ENCODE data around the gene MED8. TPM values are rescaled to one million over a fixed set of nuclear protein-coding genes. Genes with fewer than 3 reads are reported as not detected.

MED8 gene
- total and polyA plus RNA-seq, 3 experiments from 2014 or later: 36.7 to 41.3 (median 40.5) TPM

DNA sequence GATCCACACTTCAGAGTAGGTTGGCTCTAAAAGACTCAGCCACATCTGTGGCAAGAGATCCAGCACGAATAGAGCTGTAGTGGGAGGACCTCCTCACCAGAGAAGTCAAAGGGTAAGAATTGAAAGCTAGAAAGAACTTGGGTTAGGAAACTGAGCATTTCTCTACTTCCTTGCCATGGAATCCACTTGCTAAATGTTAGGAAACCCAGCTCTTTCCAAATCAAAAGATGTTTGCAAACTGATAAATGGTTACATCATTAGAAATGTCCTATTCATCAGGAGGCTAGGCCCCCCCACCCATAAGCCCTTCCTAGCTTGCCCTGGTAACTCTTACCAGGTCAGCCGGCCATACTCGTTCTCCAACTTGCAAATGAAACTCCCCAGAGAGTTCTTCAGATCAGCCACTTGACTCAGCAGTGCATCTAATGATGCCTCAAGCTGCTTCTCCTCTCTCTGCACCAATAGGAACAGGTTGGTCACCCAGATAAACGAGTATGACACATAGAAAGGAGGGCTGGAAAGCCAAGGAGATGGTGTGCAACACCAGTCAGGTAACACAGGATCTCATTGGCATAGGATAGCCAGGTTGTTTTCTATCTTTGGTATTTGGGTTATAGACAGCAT is 1.5 kb downstream of the MED8 start:
- peaks cover 45% of the 10 kb centered on the region for H3K36me3 ChIP-seq (ENCODE audit: insufficient read depth, low read length)
- POLR2A ChIA-PET: interaction anchor here (1.1 kb wide), 1 partner anchor 21 kb away, joined by 3 read pairs; no protein-coding TSS in a partner anchor

DNA sequence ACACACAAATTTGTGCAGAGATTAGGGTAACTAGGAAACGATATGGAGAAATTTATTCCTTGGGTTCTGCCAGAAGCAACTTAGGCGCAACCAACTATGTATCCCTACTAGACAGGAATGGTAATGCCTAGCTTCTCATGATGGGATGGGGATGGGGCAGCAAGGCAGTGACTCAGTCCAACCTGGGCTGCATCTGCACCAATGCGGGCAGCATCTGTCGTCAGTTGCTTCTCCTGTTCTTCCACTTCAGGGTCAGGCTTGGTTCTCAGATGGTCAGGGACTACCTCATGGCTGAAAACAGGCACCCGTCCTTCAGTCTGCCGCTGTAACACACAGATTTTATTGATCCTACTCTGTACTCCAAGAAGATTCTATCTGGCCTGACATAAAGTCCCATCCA is 2.9 kb downstream of the MED8 start:
- no peaks in the 10 kb centered on the region for H3K27me3 Mint-ChIP-seq
- Histone ChIP-seq H3K9me3 (ENCODE audit: low read length) (no peaks in the 10 kb centered on the region), H3K4me1 (ENCODE audit: insufficient read depth, low read length) (peaks cover 28% of the 10 kb centered on the region), H3K4me3 (ENCODE audit: low read length) (no peak overlapping the region), H3K27ac (ENCODE audit: low read depth, low read length) (no peak overlapping the region), H3K27me3 (ENCODE audit: insufficient read depth, low read length, poor library complexity, severe bottlenecking) (no peaks in the 10 kb centered on the region), H3K36me3 (ENCODE audit: insufficient read depth, low read length) (peaks cover 52% of the 10 kb centered on the region)
- ChIA-PET POLR2A (no interaction called here), CTCF (interaction anchor here (1.4 kb wide), 1 partner anchor 10 kb away, joined by 3 read pairs; no protein-coding TSS in a partner anchor)
- peak overlapping the region in 1 of 8 donors; percentile 76 for H3K27ac Mint-ChIP-seq
- H3K4me1 Mint-ChIP-seq: peaks cover 30 to 50% (median 46%) of the 10 kb centered on the region in 3 donors
- H3K9me3 Mint-ChIP-seq: no peaks in the 10 kb centered on the region
- peak overlapping the region in 1 of 7 donors; percentile 94 for H3K4me3 Mint-ChIP-seq
- peaks cover 0 to 74% (median 23%) of the 10 kb centered on the region in 3 donors for H3K36me3 Mint-ChIP-seq
- DNase-seq: no peak

More for the DNA sequence above, 1.5 kb downstream of the MED8 start:
- no peak overlapping the region for H3K4me3 ChIP-seq (ENCODE audit: low read length)
- H3K4me3 Mint-ChIP-seq: peak overlapping the region; percentile 94 to 100 (median 98)
- H3K27ac Mint-ChIP-seq: peak overlapping the region; percentile 11 to 100 (median 98)
- CTCF ChIA-PET: interaction anchor here (1.2 kb wide), 1 partner anchor 161 kb away, joined by 3 read pairs; no protein-coding TSS in a partner anchor
- H3K4me1 Mint-ChIP-seq: peaks cover 36 to 60% (median 50%) of the 10 kb centered on the region in 3 donors
- no peaks in the 10 kb centered on the region for H3K27me3 Mint-ChIP-seq
- no peak overlapping the region for H3K27ac ChIP-seq (ENCODE audit: low read depth, low read length)
- no peaks in the 10 kb centered on the region for H3K9me3 ChIP-seq (ENCODE audit: low read length)
- no peak for DNase-seq
- peaks cover 0 to 60% (median 20%) of the 10 kb centered on the region in 3 donors for H3K36me3 Mint-ChIP-seq
- H3K4me1 ChIP-seq (ENCODE audit: insufficient read depth, low read length): peaks cover 28% of the 10 kb centered on the region
- no peaks in the 10 kb centered on the region for H3K27me3 ChIP-seq (ENCODE audit: insufficient read depth, low read length, poor library complexity, severe bottlenecking)
- no peaks in the 10 kb centered on the region for H3K9me3 Mint-ChIP-seq

DNA sequence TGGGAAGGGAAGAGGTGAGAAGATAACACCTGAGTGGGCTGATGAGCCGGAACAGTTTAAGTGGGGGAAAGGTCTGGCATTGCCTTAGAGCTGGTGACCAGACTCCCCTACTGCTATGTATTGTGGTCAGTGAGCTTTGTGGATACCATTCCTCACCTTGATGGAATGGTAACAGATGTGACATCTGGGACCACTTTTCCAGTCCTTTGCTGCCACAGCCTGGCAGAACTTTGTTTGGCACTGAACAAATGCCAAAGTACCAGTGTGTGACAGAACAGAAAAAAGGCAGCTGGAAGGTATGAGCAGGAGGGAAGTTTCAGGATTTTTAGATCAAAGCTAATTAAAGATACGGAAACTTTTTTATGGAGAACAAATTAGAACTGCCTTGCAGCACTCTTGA is 6.2 kb downstream of the MED8 start:
- Mint-ChIP-seq H3K4me3 (peak overlapping the region in 1 of 7 donors; percentile 66), H3K4me1 (peaks cover 8 to 24% (median 20%) of the 10 kb centered on the region in 3 donors), H3K27me3 (no peaks in the 10 kb centered on the region), H3K27ac (peak overlapping the region in 3 of 8 donors; percentile 12 to 66 (median 43)), H3K9me3 (no peaks in the 10 kb centered on the region), H3K36me3 (peaks cover 0 to 76% (median 23%) of the 10 kb centered on the region in 3 donors)
- Histone ChIP-seq H3K4me1 (ENCODE audit: insufficient read depth, low read length) (peaks cover 11% of the 10 kb centered on the region), H3K4me3 (ENCODE audit: low read length) (no peak overlapping the region), H3K36me3 (ENCODE audit: insufficient read depth, low read length) (peaks cover 52% of the 10 kb centered on the region), H3K27me3 (ENCODE audit: insufficient read depth, low read length, poor library complexity, severe bottlenecking) (no peaks in the 10 kb centered on the region), H3K9me3 (ENCODE audit: low read length) (no peaks in the 10 kb centered on the region), H3K27ac (ENCODE audit: low read depth, low read length) (no peak overlapping the region)
- ChIA-PET POLR2A (interaction anchor here (0.6 kb wide), 1 partner anchor 15 kb away, joined by 3 read pairs; no protein-coding TSS in a partner anchor), CTCF (interaction anchor here (1.0 to 1.8 kb wide), 2 partner anchors 15 to 29 kb away, joined by 3 to 4 read pairs; partner anchors contain the start of gene ELOVL1)
- no peak for DNase-seq

DNA sequence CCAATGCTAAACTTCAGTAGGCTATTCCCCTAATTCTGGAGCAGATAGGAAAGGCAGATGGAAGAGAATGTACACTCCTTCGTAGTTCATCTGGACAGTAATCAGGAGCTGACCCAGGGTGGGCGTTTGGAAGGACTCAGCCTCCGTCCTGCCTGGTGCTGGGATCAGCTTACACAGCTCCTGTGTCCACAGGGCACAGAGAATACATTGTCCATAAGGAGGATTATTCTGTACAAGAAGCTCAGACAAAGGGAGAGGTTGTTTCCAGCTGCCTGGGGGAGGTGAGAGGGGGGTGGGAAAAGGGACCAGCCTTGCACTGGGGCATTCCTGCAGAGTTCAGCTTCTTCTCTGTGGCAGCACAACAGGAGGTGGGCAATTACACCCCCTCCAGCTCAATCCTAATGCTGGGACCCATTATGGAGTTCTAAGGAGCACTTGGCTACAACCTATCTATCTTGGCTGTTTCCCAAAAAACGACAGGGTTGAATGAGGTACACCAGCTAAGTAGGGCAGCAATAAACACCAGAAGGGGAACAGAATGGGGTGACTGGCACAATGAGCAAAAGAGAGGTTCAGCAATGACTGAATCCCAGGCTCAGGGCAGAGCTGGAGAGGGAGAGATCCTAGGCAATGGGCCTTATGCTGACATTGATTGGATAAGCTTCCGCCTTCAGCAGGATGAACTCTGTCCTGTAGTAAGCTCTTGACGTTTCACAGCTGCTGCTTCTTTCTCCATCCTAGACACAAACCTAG is 7.4 kb downstream of the MED8 start:
- H3K4me1 ChIP-seq (ENCODE audit: insufficient read depth, low read length): no peaks in the 10 kb centered on the region
- no peaks in the 10 kb centered on the region for H3K9me3 Mint-ChIP-seq
- ChIA-PET POLR2A (interaction anchor here (0.7 kb wide), 1 partner anchor 24 kb away, joined by 3 read pairs; no protein-coding TSS in a partner anchor), CTCF (interaction anchor here (0.9 kb wide), 1 partner anchor 15 kb away, joined by 3 read pairs; the partner anchor contains the start of gene ELOVL1)
- peaks cover 48% of the 10 kb centered on the region for H3K36me3 ChIP-seq (ENCODE audit: insufficient read depth, low read length)
- DNase-seq: no peak
- no peaks in the 10 kb centered on the region for H3K27me3 Mint-ChIP-seq
- H3K4me1 Mint-ChIP-seq: peaks cover 0 to 12% (median 12%) of the 10 kb centered on the region in 3 donors
- no peak overlapping the region for H3K4me3 ChIP-seq (ENCODE audit: low read length)
- no peaks in the 10 kb centered on the region for H3K9me3 ChIP-seq (ENCODE audit: low read length)
- peaks cover 0 to 74% (median 23%) of the 10 kb centered on the region in 3 donors for H3K36me3 Mint-ChIP-seq
- no peak overlapping the region for H3K4me3 Mint-ChIP-seq
- peak overlapping the region in 2 of 8 donors; percentile 54 to 71 for H3K27ac Mint-ChIP-seq
- no peak overlapping the region for H3K27ac ChIP-seq (ENCODE audit: low read depth, low read length)
- H3K27me3 ChIP-seq (ENCODE audit: insufficient read depth, low read length, poor library complexity, severe bottlenecking): no peaks in the 10 kb centered on the region

DNA sequence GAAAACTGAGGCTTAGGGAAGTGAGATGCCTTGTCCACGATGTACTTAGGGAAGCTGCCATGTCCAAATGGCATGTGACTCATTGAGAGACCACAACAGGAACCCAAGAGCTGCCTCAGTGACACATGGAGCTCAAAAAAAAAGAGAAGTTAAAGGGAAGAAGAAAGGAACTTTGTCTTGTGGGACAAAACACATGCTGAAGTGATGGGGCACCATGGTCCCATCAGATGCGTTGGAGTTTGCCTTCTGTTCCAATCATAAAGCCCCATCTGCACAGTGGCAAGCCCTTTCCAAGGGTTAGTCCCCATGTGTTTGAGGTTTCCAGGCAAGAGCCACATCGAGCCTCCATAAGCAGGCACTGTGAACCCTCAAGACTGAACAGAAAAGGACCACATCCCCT is 8.0 kb downstream of the MED8 start:
- CTCF ChIA-PET: interaction anchor here (0.9 kb wide), 1 partner anchor 14 kb away, joined by 3 read pairs; the partner anchor contains the start of gene ELOVL1
- H3K4me1 ChIP-seq (ENCODE audit: insufficient read depth, low read length): no peaks in the 10 kb centered on the region
- peaks cover 0 to 13% (median 6%) of the 10 kb centered on the region in 3 donors for H3K4me1 Mint-ChIP-seq
- H3K4me3 Mint-ChIP-seq: no peak overlapping the region
- DNase-seq: no peak
- peaks cover 42% of the 10 kb centered on the region for H3K36me3 ChIP-seq (ENCODE audit: insufficient read depth, low read length)
- POLR2A ChIA-PET: no interaction called here
- no peaks in the 10 kb centered on the region for H3K27me3 ChIP-seq (ENCODE audit: insufficient read depth, low read length, poor library complexity, severe bottlenecking)
- no peaks in the 10 kb centered on the region for H3K27me3 Mint-ChIP-seq
- H3K27ac Mint-ChIP-seq: peak overlapping the region in 5 of 8 donors; percentile 28 to 78 (median 64)
- peaks cover 0 to 68% (median 19%) of the 10 kb centered on the region in 3 donors for H3K36me3 Mint-ChIP-seq
- no peak overlapping the region for H3K27ac ChIP-seq (ENCODE audit: low read depth, low read length)
- no peaks in the 10 kb centered on the region for H3K9me3 ChIP-seq (ENCODE audit: low read length)
- no peak overlapping the region for H3K4me3 ChIP-seq (ENCODE audit: low read length)
- H3K9me3 Mint-ChIP-seq: no peaks in the 10 kb centered on the region

DNA sequence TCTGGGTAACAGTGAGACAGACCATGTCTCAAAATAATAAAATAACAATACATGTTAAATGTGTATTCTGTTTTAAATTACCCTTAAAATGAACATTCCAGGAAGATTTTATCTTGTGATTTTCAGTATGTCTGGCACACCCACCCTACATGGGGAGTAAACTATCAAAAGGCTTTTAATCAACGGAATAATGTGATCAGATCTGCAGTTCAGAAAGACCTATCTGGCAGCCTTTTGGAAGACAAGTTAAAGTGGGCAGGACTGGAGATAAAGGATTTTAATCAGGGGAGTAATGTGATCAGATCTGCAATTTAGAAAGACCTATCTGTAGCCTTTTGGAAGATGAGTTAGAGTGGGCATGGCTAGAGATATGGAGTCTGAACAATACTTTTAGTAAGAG is 10.1 kb downstream of the MED8 start:
- Mint-ChIP-seq H3K36me3 (peaks cover 0 to 46% (median 8%) of the 10 kb centered on the region in 3 donors), H3K4me1 (peaks cover 0 to 16% (median 3%) of the 10 kb centered on the region in 3 donors), H3K27ac (peak overlapping the region in 3 of 8 donors; percentile 4 to 61 (median 23)), H3K9me3 (no peaks in the 10 kb centered on the region), H3K27me3 (no peaks in the 10 kb centered on the region), H3K4me3 (no peak overlapping the region)
- Histone ChIP-seq H3K4me1 (ENCODE audit: insufficient read depth, low read length) (no peaks in the 10 kb centered on the region), H3K4me3 (ENCODE audit: low read length) (no peak overlapping the region), H3K9me3 (ENCODE audit: low read length) (no peaks in the 10 kb centered on the region), H3K27ac (ENCODE audit: low read depth, low read length) (no peak overlapping the region), H3K27me3 (ENCODE audit: insufficient read depth, low read length, poor library complexity, severe bottlenecking) (no peaks in the 10 kb centered on the region), H3K36me3 (ENCODE audit: insufficient read depth, low read length) (peaks cover 21% of the 10 kb centered on the region)
- DNase-seq: no peak
- POLR2A ChIA-PET: interaction anchor here (0.6 kb wide), 1 partner anchor 690 kb away, joined by 3 read pairs; no protein-coding TSS in a partner anchor
- CTCF ChIA-PET: no interaction called here

DNA sequence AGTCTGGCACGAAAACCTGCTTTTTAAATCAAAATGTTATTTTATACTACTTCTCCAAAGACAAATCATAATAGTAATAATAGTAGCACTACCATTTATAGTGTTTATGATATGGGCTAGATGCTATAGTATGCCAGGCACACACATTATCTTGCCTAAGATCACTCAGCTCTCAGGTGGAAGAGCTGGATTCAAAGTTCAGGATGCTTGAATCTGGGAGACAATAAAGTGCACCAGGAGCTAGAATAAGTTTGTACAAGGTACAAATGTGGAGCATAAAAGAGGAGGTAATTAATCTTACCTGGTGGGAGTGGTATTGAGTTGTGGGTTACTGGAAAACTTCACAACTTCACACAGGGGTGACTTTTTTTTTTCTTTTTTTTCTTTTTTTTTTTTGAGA is 11.8 kb downstream of the MED8 start:
- H3K4me1 Mint-ChIP-seq: peaks cover 0 to 16% (median 3%) of the 10 kb centered on the region in 3 donors
- Histone ChIP-seq H3K36me3 (ENCODE audit: insufficient read depth, low read length) (peaks cover 5% of the 10 kb centered on the region), H3K4me3 (ENCODE audit: low read length) (no peak overlapping the region), H3K27me3 (ENCODE audit: insufficient read depth, low read length, poor library complexity, severe bottlenecking) (no peaks in the 10 kb centered on the region), H3K4me1 (ENCODE audit: insufficient read depth, low read length) (no peaks in the 10 kb centered on the region), H3K9me3 (ENCODE audit: low read length) (no peaks in the 10 kb centered on the region), H3K27ac (ENCODE audit: low read depth, low read length) (no peak overlapping the region)
- no peak for DNase-seq
- peak overlapping the region in 3 of 8 donors; percentile 11 to 59 (median 53) for H3K27ac Mint-ChIP-seq
- H3K27me3 Mint-ChIP-seq: no peaks in the 10 kb centered on the region
- H3K9me3 Mint-ChIP-seq: no peaks in the 10 kb centered on the region
- peaks cover 0 to 30% (median 4%) of the 10 kb centered on the region in 3 donors for H3K36me3 Mint-ChIP-seq
- ChIA-PET POLR2A (no interaction called here), CTCF (interaction anchor here (1.4 kb wide), 1 partner anchor 9 kb away, joined by 3 read pairs; no protein-coding TSS in a partner anchor)
- H3K4me3 Mint-ChIP-seq: no peak overlapping the region

Data from CD8-positive, alpha-beta memory T cell (primary cell).